Measurements from ENCODE around the gene NQO2. TPM values are rescaled to one million over a fixed set of nuclear protein-coding genes. Genes with fewer than 3 reads are reported as not detected.
"Not testable (repeated sequence)": the region's sequence is repeated elsewhere in the genome, so short reads cannot be mapped to it uniquely, and the experiment has no call there.

Gene NQO2
- total and polyA plus RNA-seq, 11 donors: 37.0 to 85.4 (median 62.8) TPM

DNA sequence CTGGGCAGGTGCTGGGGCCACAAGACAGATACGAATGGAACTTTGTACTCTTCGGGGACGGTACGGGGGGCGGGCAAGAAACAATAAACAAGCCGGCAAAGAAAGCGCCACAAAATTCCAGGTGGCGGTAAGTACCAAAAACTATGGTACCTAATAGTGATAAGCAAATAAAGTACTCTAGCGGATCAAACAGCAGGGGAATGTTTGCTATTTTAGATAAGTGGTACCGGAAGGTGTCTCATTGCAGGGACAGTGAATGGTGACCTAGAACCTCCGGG, 53.5 kb downstream of the NQO2 start:
- ATAC-seq (no peak), DNase-seq (no peak)
- H3K27me3 ChIP-seq: no peaks in the 10 kb centered on the region
- peak overlapping the region; percentile 7 to 64 (median 56) for H3K4me3 ChIP-seq
- TF ChIP-seq POLR2A (IDR thresholded peaks at IDR 0.05) (no peak), CTCF (IDR thresholded peaks at IDR 0.05) (no peak)
- intact Hi-C loops (cut with DNase I): loop anchor here in 8 of 10 donors (1.0 to 10.0 kb wide), 4 partner anchors 28 to 211 kb away; partner anchors contain the start of genes SERPINB1 (in 5 of the 8) and NQO2 (in 1 of the 8)
- H3K9me3 ChIP-seq: no peaks in the 10 kb centered on the region
- H3K4me1 ChIP-seq: peaks cover 0 to 31% (median 16%) of the 10 kb centered on the region in 12 donors
- H3K36me3 ChIP-seq: no peaks in the 10 kb centered on the region
- WGBS, 4 donors: 64 to 75% (median 70%) methylated on average over 11 of the region's 11 CpGs
- H3K27ac ChIP-seq: peak overlapping the region in 8 of 12 donors; percentile 31 to 73 (median 58)

DNA sequence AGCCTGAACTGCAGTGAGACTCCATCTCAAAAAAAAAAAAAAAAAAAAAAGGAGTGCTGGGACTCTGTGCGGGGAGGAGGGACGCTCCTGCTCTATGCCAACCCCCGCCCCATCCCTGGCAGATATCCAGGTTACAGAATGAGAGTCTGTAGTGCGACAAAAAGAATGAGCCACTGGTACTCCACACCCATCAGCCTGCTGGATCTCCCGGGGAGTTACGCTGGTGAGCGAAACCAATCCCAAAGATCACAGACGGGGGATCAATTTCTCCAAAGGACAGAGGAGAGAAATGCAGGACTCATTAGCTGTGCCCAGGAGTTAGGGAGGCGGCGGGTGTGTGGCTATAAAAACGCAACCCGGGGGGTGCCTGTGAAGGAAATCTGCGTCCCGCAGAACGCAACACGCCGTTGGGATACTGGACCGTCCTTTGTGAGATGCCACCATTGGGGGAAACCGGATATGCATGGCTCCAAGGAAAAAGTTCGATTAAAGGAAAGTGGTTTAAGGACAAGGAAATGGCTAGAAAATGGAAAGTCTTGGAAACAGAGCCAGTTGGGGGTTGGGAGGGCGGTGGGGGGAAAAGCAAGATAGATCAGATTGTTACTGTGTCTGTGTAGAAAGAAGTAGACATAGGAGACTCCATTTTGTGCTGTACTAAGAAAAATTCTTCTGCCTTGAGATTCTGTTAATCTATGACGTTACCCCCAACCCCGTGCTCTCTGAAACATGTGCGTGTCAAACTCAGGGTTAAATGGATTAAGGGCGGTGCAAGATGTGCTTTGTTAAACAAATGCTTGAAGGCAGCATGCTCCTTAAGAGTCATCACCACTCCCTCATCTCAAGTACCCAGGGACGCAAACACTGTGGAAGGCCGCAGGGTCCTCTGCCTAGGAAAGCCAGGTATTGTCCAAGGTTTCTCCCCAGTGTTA, 54.8 kb downstream of the NQO2 start:
- Histone ChIP-seq H3K27ac (peak overlapping the region in 3 of 12 donors; percentile 20 to 72 (median 58)), H3K4me1 (peaks cover 0 to 40% (median 16%) of the 10 kb centered on the region in 12 donors), H3K4me3 (peak overlapping the region in 11 of 12 donors; percentile 7 to 64 (median 57))
- DNase-seq (peak in 3 of 5 donors; percentile 39 to 46 (median 39)), ATAC-seq (peak in 1 of 4 donors; percentile 6)
- H3K36me3 ChIP-seq, H3K9me3 ChIP-seq, H3K27me3 ChIP-seq: not testable (repeated sequence)
- intact Hi-C loops (cut with DNase I): loop anchor here in 9 of 10 donors (1.0 to 10.0 kb wide), 6 partner anchors 55 to 212 kb away; partner anchors contain the start of genes SERPINB1 (in 7 of the 9) and NQO2 (in 6 of the 9)
- 35 to 59% (median 51%) methylated on average over 27 of the region's 27 CpGs for WGBS, 4 donors

- ATAC-seq, H3K36me3 ChIP-seq, H3K4me3 ChIP-seq, H3K27me3 ChIP-seq, DNase-seq, H3K9me3 ChIP-seq: not testable (repeated sequence)
- peak overlapping the region in 2 of 12 donors; percentile 5 to 20 for H3K27ac ChIP-seq
- H3K4me1 ChIP-seq: peaks cover 0 to 42% (median 16%) of the 10 kb centered on the region in 12 donors
- WGBS, 4 donors: 53 to 59% (median 56%) methylated on average over 3 of the region's 3 CpGs
- intact Hi-C loops (cut with DNase I): loop anchor here in 9 of 10 donors (1.0 to 10.0 kb wide), 6 partner anchors 56 to 213 kb away; partner anchors contain the start of genes NQO2 (in 6 of the 9) and SERPINB1 (in 6 of the 9)
These were observed 55.4 kb downstream of the NQO2 start for GRCh38 chr6:3055158-3055499.

GRCh38 chr6:3057063-3057770, 57.5 kb downstream of the NQO2 start:
- no peaks in the 10 kb centered on the region for H3K36me3 ChIP-seq
- peaks cover 0 to 42% (median 16%) of the 10 kb centered on the region in 12 donors for H3K4me1 ChIP-seq
- TF ChIP-seq POLR2A (IDR thresholded peaks at IDR 0.05): no peak
- TF ChIP-seq CTCF (IDR thresholded peaks at IDR 0.05): no peak
- no peak overlapping the region for H3K27ac ChIP-seq
- H3K9me3 ChIP-seq: no peaks in the 10 kb centered on the region
- no peak for ATAC-seq
- no peak overlapping the region for H3K4me3 ChIP-seq
- 84 to 89% (median 86%) methylated on average over 11 of the region's 11 CpGs for WGBS, 4 donors
- intact Hi-C loops (cut with DNase I): loop anchor here in 8 of 10 donors (1.0 to 10.0 kb wide), 5 partner anchors 58 to 215 kb away; partner anchors contain the start of genes SERPINB1 (in 6 of the 8) and NQO2 (in 2 of the 8)
- H3K27me3 ChIP-seq: no peaks in the 10 kb centered on the region
- DNase-seq: no peak

All from heart left ventricle (tissue), 16 donors.